Uterus (tissue), 2 donors: ENCODE measurements around the gene SLC13A3.

Source experiments
- POLR2A ChIP-seq, 2 donors: fragments of 450-650 bp; IDR thresholded peaks; one replicate each; pipeline ENCODE4 v1.6.1; 2016; ENCODE audit warnings: antibody characterized with exemption in 2 of 2, mild to moderate bottlenecking in 1 of 2, moderate library complexity in 1 of 2
- TF ChIP-seq, protein P1 (sequence below), 4 experiments: fragments of 200-600 bp in 2 of 4; fragments of 450-650 bp in 2 of 4; sonication (generic) in 2 of 4; IDR thresholded peaks; one replicate each; pipeline ENCODE4 v1.5.1; 2016 to 2019; ENCODE audit warnings: antibody characterized with exemption in 4 of 4, mild to moderate bottlenecking in 2 of 4, moderate library complexity in 1 of 4

GRCh38 chr20:46701057-46701456, 49.8 kb upstream of the SLC13A3 start:
- TF ChIP-seq, protein P1, sequence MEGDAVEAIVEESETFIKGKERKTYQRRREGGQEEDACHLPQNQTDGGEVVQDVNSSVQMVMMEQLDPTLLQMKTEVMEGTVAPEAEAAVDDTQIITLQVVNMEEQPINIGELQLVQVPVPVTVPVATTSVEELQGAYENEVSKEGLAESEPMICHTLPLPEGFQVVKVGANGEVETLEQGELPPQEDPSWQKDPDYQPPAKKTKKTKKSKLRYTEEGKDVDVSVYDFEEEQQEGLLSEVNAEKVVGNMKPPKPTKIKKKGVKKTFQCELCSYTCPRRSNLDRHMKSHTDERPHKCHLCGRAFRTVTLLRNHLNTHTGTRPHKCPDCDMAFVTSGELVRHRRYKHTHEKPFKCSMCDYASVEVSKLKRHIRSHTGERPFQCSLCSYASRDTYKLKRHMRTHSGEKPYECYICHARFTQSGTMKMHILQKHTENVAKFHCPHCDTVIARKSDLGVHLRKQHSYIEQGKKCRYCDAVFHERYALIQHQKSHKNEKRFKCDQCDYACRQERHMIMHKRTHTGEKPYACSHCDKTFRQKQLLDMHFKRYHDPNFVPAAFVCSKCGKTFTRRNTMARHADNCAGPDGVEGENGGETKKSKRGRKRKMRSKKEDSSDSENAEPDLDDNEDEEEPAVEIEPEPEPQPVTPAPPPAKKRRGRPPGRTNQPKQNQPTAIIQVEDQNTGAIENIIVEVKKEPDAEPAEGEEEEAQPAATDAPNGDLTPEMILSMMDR (IDR thresholded peaks at IDR 0.05), result no peak
- no peak for TF ChIP-seq POLR2A (IDR thresholded peaks at IDR 0.05)
